ENCODE measurements around the gene TMEM92.
"Not testable (repeated sequence)": the region's sequence is repeated elsewhere in the genome, so short reads cannot be mapped to it uniquely, and the experiment has no call there.

TMEM92 gene

GRCh38 chr17:50285941-50286340 lies 11.7 kb downstream of the TMEM92 start:
- H3K27ac ChIP-seq (ENCODE audit: insufficient read depth, low read length, poor library complexity, severe bottlenecking) = no peak overlapping the region
- H3K4me1 ChIP-seq (ENCODE audit: control insufficient read depth, insufficient read depth, low read length, poor library complexity, severe bottlenecking) = no peaks in the 10 kb centered on the region
- H3K4me3 ChIP-seq (ENCODE audit: insufficient read depth, low read depth, low read length, poor library complexity, severe bottlenecking) = no peak overlapping the region
- no peaks in the 10 kb centered on the region for H3K9me3 ChIP-seq (ENCODE audit: control insufficient read depth, low read length)
- no peaks in the 10 kb centered on the region for H3K27me3 ChIP-seq (replicated peaks; ENCODE audit: control insufficient read depth, insufficient read depth, low read length, poor library complexity, severe bottlenecking)
- DNase-seq = no peak
- no peaks in the 10 kb centered on the region for H3K36me3 ChIP-seq (ENCODE audit: control insufficient read depth, insufficient read depth, low read length)

GRCh38 chr17:50287302-50287701 lies 13.0 kb downstream of the TMEM92 start:
- H3K4me3 ChIP-seq (ENCODE audit: insufficient read depth, low read depth, low read length, poor library complexity, severe bottlenecking); H3K4me1 ChIP-seq (ENCODE audit: control insufficient read depth, insufficient read depth, low read length, poor library complexity, severe bottlenecking); H3K27ac ChIP-seq (ENCODE audit: insufficient read depth, low read length, poor library complexity, severe bottlenecking); DNase-seq; H3K36me3 ChIP-seq (ENCODE audit: control insufficient read depth, insufficient read depth, low read length); H3K27me3 ChIP-seq (replicated peaks; ENCODE audit: control insufficient read depth, insufficient read depth, low read length, poor library complexity, severe bottlenecking); H3K9me3 ChIP-seq (ENCODE audit: control insufficient read depth, low read length): not testable (repeated sequence)

GRCh38 chr17:50288306-50288705 lies 14.0 kb downstream of the TMEM92 start:
- Histone ChIP-seq H3K27ac (ENCODE audit: insufficient read depth, low read length, poor library complexity, severe bottlenecking) (no peak overlapping the region), H3K4me1 (ENCODE audit: control insufficient read depth, insufficient read depth, low read length, poor library complexity, severe bottlenecking) (no peaks in the 10 kb centered on the region), H3K27me3 (replicated peaks; ENCODE audit: control insufficient read depth, insufficient read depth, low read length, poor library complexity, severe bottlenecking) (no peaks in the 10 kb centered on the region), H3K36me3 (ENCODE audit: control insufficient read depth, insufficient read depth, low read length) (no peaks in the 10 kb centered on the region), H3K4me3 (ENCODE audit: insufficient read depth, low read depth, low read length, poor library complexity, severe bottlenecking) (no peak overlapping the region), H3K9me3 (ENCODE audit: control insufficient read depth, low read length) (no peaks in the 10 kb centered on the region)
- no peak for DNase-seq

GRCh38 chr17:50289278-50289677 lies 15.0 kb downstream of the TMEM92 start:
- H3K27me3 ChIP-seq (replicated peaks; ENCODE audit: control insufficient read depth, insufficient read depth, low read length, poor library complexity, severe bottlenecking) = no peaks in the 10 kb centered on the region
- no peak overlapping the region for H3K4me3 ChIP-seq (ENCODE audit: insufficient read depth, low read depth, low read length, poor library complexity, severe bottlenecking)
- no peaks in the 10 kb centered on the region for H3K4me1 ChIP-seq (ENCODE audit: control insufficient read depth, insufficient read depth, low read length, poor library complexity, severe bottlenecking)
- DNase-seq = no peak
- H3K9me3 ChIP-seq (ENCODE audit: control insufficient read depth, low read length) = no peaks in the 10 kb centered on the region
- no peak overlapping the region for H3K27ac ChIP-seq (ENCODE audit: insufficient read depth, low read length, poor library complexity, severe bottlenecking)
- H3K36me3 ChIP-seq (ENCODE audit: control insufficient read depth, insufficient read depth, low read length) = no peaks in the 10 kb centered on the region

DNA sequence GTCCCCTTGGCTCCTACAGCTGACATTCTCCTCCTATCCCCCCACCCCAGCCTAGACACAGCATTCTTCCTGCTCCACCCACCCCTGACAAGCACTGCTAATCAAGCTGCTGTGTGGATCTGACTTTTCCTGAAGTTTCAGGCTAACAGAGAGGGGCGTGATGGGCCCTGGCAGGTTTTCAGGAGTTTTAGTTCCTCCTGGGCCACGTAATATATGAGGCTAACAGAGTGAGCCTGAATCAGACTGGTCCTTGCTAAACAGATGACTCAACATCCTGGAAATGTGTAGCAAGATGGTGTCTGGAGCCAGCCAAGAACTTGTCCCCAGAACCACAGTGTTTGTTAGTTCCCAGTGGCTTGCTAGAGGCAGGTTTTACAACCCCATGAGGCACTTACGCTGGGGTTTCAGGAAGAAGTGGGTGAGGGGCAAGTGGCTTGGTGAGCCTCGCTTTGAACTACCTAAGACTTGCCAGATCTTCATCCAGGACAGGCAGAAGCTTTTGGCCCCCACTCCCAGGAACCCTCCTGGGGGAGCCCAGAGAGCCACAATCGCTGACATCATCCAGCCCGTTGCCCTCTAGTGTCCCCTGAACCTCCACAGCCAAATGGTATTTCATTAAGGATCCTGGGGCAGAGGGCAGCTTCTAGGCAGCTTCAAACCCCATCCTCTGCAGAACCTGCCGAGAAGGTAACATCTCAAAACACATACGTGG lies 15.9 kb downstream of the TMEM92 start:
- H3K27ac ChIP-seq (ENCODE audit: insufficient read depth, low read length, poor library complexity, severe bottlenecking) = no peak overlapping the region
- H3K36me3 ChIP-seq (ENCODE audit: control insufficient read depth, insufficient read depth, low read length) = no peaks in the 10 kb centered on the region
- H3K27me3 ChIP-seq (replicated peaks; ENCODE audit: control insufficient read depth, insufficient read depth, low read length, poor library complexity, severe bottlenecking) = no peaks in the 10 kb centered on the region
- no peaks in the 10 kb centered on the region for H3K4me1 ChIP-seq (ENCODE audit: control insufficient read depth, insufficient read depth, low read length, poor library complexity, severe bottlenecking)
- no peak for DNase-seq
- H3K4me3 ChIP-seq (ENCODE audit: insufficient read depth, low read depth, low read length, poor library complexity, severe bottlenecking) = no peak overlapping the region
- no peaks in the 10 kb centered on the region for H3K9me3 ChIP-seq (ENCODE audit: control insufficient read depth, low read length)

DNA sequence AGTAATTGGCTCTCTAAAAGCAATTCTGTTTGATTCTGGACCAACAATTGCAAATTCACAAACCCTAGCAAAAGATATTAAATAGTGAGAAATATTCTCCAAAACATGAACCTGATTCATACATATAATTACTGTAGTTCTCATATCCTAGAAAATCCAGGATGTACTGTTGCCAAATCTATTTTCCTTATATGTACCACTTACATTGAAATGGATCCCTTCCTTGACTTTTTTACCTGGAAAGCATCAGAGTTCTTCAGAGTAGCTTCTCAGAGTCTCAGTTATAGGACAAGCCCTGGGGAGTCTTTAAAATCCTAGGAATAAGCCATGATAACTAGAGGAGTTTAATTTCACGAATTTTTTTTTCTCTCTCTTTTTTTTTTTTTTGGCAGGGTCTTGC lies 16.7 kb downstream of the TMEM92 start:
- H3K27ac ChIP-seq (ENCODE audit: insufficient read depth, low read length, poor library complexity, severe bottlenecking) = no peak overlapping the region
- DNase-seq = no peak
- H3K4me3 ChIP-seq (ENCODE audit: insufficient read depth, low read depth, low read length, poor library complexity, severe bottlenecking) = no peak overlapping the region
- no peaks in the 10 kb centered on the region for H3K36me3 ChIP-seq (ENCODE audit: control insufficient read depth, insufficient read depth, low read length)
- H3K4me1 ChIP-seq (ENCODE audit: control insufficient read depth, insufficient read depth, low read length, poor library complexity, severe bottlenecking) = no peaks in the 10 kb centered on the region
- no peaks in the 10 kb centered on the region for H3K9me3 ChIP-seq (ENCODE audit: control insufficient read depth, low read length)
- H3K27me3 ChIP-seq (replicated peaks; ENCODE audit: control insufficient read depth, insufficient read depth, low read length, poor library complexity, severe bottlenecking) = no peaks in the 10 kb centered on the region

- Histone ChIP-seq H3K4me3 (ENCODE audit: insufficient read depth, low read depth, low read length, poor library complexity, severe bottlenecking) (no peak overlapping the region), H3K4me1 (ENCODE audit: control insufficient read depth, insufficient read depth, low read length, poor library complexity, severe bottlenecking) (no peaks in the 10 kb centered on the region), H3K9me3 (ENCODE audit: control insufficient read depth, low read length) (no peaks in the 10 kb centered on the region), H3K27ac (ENCODE audit: insufficient read depth, low read length, poor library complexity, severe bottlenecking) (no peak overlapping the region), H3K36me3 (ENCODE audit: control insufficient read depth, insufficient read depth, low read length) (no peaks in the 10 kb centered on the region), H3K27me3 (replicated peaks; ENCODE audit: control insufficient read depth, insufficient read depth, low read length, poor library complexity, severe bottlenecking) (no peaks in the 10 kb centered on the region)
- no peak for DNase-seq
These were observed 18.2 kb downstream of the TMEM92 start for GRCh38 chr17:50292465-50292864.

GRCh38 chr17:50295021-50295420 lies 20.8 kb downstream of the TMEM92 start:
- Histone ChIP-seq H3K4me3 (ENCODE audit: insufficient read depth, low read depth, low read length, poor library complexity, severe bottlenecking) (no peak overlapping the region), H3K36me3 (ENCODE audit: control insufficient read depth, insufficient read depth, low read length) (no peaks in the 10 kb centered on the region), H3K27me3 (replicated peaks; ENCODE audit: control insufficient read depth, insufficient read depth, low read length, poor library complexity, severe bottlenecking) (no peaks in the 10 kb centered on the region), H3K27ac (ENCODE audit: insufficient read depth, low read length, poor library complexity, severe bottlenecking) (no peak overlapping the region), H3K9me3 (ENCODE audit: control insufficient read depth, low read length) (no peaks in the 10 kb centered on the region), H3K4me1 (ENCODE audit: control insufficient read depth, insufficient read depth, low read length, poor library complexity, severe bottlenecking) (no peaks in the 10 kb centered on the region)
- DNase-seq = no peak

DNA sequence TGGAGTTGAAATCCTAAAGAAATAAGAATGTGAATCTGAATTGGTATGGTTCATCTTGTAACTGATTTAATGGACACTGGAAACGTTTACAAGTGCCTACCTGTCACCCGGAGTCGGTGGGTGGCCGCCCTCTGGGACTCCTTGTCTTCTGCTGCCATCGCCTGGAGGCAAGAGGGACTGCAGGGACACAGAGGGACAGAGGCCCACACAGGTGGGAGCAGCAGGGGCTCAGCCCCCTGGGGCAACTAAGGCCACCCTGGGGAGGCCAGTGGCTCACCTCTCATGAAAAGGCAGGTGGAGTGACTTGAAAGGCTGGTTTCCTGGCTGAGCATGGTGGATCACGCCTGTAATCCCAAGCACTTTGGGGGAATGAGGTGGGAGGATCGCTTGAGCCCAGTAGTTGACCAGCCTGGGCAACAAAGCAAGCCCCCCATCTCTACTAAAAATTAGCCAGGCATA lies 23.2 kb downstream of the TMEM92 start:
- no peak overlapping the region for H3K4me3 ChIP-seq (ENCODE audit: insufficient read depth, low read depth, low read length, poor library complexity, severe bottlenecking)
- peak; percentile 45 to 65 (median 58) for DNase-seq
- no peak overlapping the region for H3K27ac ChIP-seq (ENCODE audit: insufficient read depth, low read length, poor library complexity, severe bottlenecking)
- H3K36me3 ChIP-seq (ENCODE audit: control insufficient read depth, insufficient read depth, low read length) = no peaks in the 10 kb centered on the region
- H3K9me3 ChIP-seq (ENCODE audit: control insufficient read depth, low read length) = no peaks in the 10 kb centered on the region
- no peaks in the 10 kb centered on the region for H3K4me1 ChIP-seq (ENCODE audit: control insufficient read depth, insufficient read depth, low read length, poor library complexity, severe bottlenecking)
- H3K27me3 ChIP-seq (replicated peaks; ENCODE audit: control insufficient read depth, insufficient read depth, low read length, poor library complexity, severe bottlenecking) = no peaks in the 10 kb centered on the region

DNA sequence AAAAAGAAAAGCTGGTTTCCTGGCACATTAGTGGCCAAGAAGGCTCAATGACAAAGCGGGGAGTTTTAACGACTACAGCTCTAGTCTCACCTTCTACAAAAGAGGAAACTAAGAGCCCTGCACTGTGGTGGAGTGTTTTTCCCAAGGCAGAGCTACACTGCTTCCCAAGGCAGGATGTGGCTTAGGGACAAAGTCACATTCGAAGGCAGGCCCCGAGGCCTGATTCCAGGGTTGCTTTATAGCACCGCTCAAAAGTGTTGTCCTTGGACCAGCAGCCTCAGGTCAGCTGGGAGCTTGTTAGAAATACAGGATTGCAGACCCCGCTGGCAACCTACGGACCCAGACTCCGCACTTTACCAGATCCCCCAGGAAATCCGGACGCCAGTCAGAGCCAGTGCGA lies 23.8 kb downstream of the TMEM92 start:
- no peak for DNase-seq
- Histone ChIP-seq H3K36me3 (ENCODE audit: control insufficient read depth, insufficient read depth, low read length) (no peaks in the 10 kb centered on the region), H3K9me3 (ENCODE audit: control insufficient read depth, low read length) (no peaks in the 10 kb centered on the region), H3K27ac (ENCODE audit: insufficient read depth, low read length, poor library complexity, severe bottlenecking) (no peak overlapping the region), H3K4me1 (ENCODE audit: control insufficient read depth, insufficient read depth, low read length, poor library complexity, severe bottlenecking) (no peaks in the 10 kb centered on the region), H3K4me3 (ENCODE audit: insufficient read depth, low read depth, low read length, poor library complexity, severe bottlenecking) (no peak overlapping the region), H3K27me3 (replicated peaks; ENCODE audit: control insufficient read depth, insufficient read depth, low read length, poor library complexity, severe bottlenecking) (no peaks in the 10 kb centered on the region)
